IMR-90 (cell line): ENCODE results near the gene CCER1. TPM values are rescaled to one million over a fixed set of nuclear protein-coding genes. Genes with fewer than 3 reads are reported as not detected.

Experiments
- ATAC-seq: fragments of 200-7000 bp; cut with Tn5 transposase; 2 replicates; pipeline ENCODE4 v1.9.1; 2020; ENCODE audit warnings: low read depth, mild to moderate bottlenecking, moderate library complexity
- BruUV-seq: library from RNA; stranded (reverse); fragments of 400-500 nt; replicated peaks from 2 replicates; lab custom pipeline; 2021; lab: Mats Ljungman, UMichigan
- CTCF ChIA-PET: fragments of 300-600 bp; formaldehyde crosslinking; extraction: SDS; loops from one replicate; lab custom pipeline; 2021; ENCODE audit warnings: antibody characterized with exemption; lab: Yijun Ruan, JAX
- POLR2A ChIA-PET: fragments of 300-600 bp; sonication (Branson Sonifier 250); formaldehyde crosslinking; loops from one replicate; lab custom pipeline; 2022; ENCODE audit warnings: antibody characterized with exemption; ENCODE audit not compliant: unreplicated experiment; lab: Charles Lee
- DNase-seq: peaks from one replicate; pipeline ENCODE4 v3.0.0; 2013
- H2AFZ ChIP-seq: replicated peaks from 2 replicates; pipeline ENCODE3; 2013; ENCODE audit warnings: low read length, mild to moderate bottlenecking; ENCODE audit not compliant: poor library complexity
- H2AK5ac ChIP-seq: 2 replicates; pipeline ENCODE4 v1.6.1; 2013; ENCODE audit warnings: low read depth, low read length, inconsistent platforms
- H2AK9ac ChIP-seq: replicated peaks from 2 replicates; pipeline ENCODE3; 2013; ENCODE audit warnings: mild to moderate bottlenecking, low read depth, low read length, moderate library complexity; ENCODE audit not compliant: poor library complexity
- H2BK120ac ChIP-seq: 2 replicates; pipeline ENCODE4 v1.6.1; 2013; ENCODE audit warnings: low read depth, low read length, inconsistent platforms
- H2BK15ac ChIP-seq: 3 replicates; pipeline ENCODE4 v1.6.1; 2013; ENCODE audit warnings: low read depth, low read length, inconsistent platforms
- H2BK20ac ChIP-seq: 2 replicates; pipeline ENCODE4 v1.6.1; 2013; ENCODE audit warnings: low read depth, mild to moderate bottlenecking, inconsistent platforms, low read length, moderate library complexity
- H2BK5ac ChIP-seq: 2 replicates; pipeline ENCODE4 v1.6.1; 2013; ENCODE audit warnings: mild to moderate bottlenecking, low read depth, low read length, inconsistent platforms; ENCODE audit not compliant: poor library complexity, severe bottlenecking
- H3K14ac ChIP-seq: replicated peaks from 2 replicates; pipeline ENCODE4 v1.6.1; 2013; ENCODE audit warnings: low read depth, low read length, inconsistent platforms
- H3K18ac ChIP-seq: 2 replicates; pipeline ENCODE4 v1.6.1; 2013; ENCODE audit warnings: low read depth, low read length, control low read depth
- H3K23ac ChIP-seq: 2 replicates; pipeline ENCODE4 v1.6.1; 2013; ENCODE audit warnings: low read depth, low read length, inconsistent platforms
- H3K27ac ChIP-seq: 2 replicates; pipeline ENCODE4 v1.5.1; 2013; ENCODE audit warnings: mild to moderate bottlenecking, control low read depth, low read length; ENCODE audit not compliant: insufficient read depth
- H3K27me3 ChIP-seq: 2 replicates; pipeline ENCODE4 v1.6.1; 2013; ENCODE audit warnings: low read length; ENCODE audit not compliant: control insufficient read depth, insufficient read depth
- H3K36me3 ChIP-seq: 2 replicates; pipeline ENCODE4 v1.6.1; 2013; ENCODE audit warnings: low read length, mixed read lengths; ENCODE audit not compliant: control insufficient read depth, insufficient read depth
- H3K4ac ChIP-seq: 2 replicates; pipeline ENCODE4 v1.6.1; 2013; ENCODE audit warnings: low read depth, low read length, inconsistent platforms
- H3K4me1 ChIP-seq: 2 replicates; pipeline ENCODE4 v1.6.1; 2013; ENCODE audit warnings: low read length, mixed read lengths; ENCODE audit not compliant: control insufficient read depth, insufficient read depth
- H3K4me2 ChIP-seq: 2 replicates; pipeline ENCODE4 v1.6.1; 2013; ENCODE audit warnings: low read depth, mild to moderate bottlenecking, control low read depth, low read length, moderate library complexity
- H3K4me3 ChIP-seq: 2 replicates; pipeline ENCODE4 v1.5.1; 2013; ENCODE audit warnings: low read depth, mild to moderate bottlenecking, control low read depth, low read length, moderate library complexity; ENCODE audit not compliant: insufficient read depth
- H3K56ac ChIP-seq: 2 replicates; pipeline ENCODE4 v1.6.1; 2013; ENCODE audit warnings: low read length, inconsistent platforms; ENCODE audit not compliant: insufficient read depth; ENCODE audit errors: extremely low read depth
- H3K79me1 ChIP-seq, 2 experiments: 2 replicates each; pipeline ENCODE4 v1.6.1; 2013; ENCODE audit warnings: low read length in 2 of 2, inconsistent platforms in 1 of 2, low read depth in 1 of 2
- H3K9ac ChIP-seq: 2 replicates; pipeline ENCODE4 v1.6.1; 2013; ENCODE audit warnings: low read depth, low read length, control low read depth
- H3K9me1 ChIP-seq: 2 replicates; pipeline ENCODE4 v1.6.1; 2013; ENCODE audit warnings: low read length, inconsistent platforms; ENCODE audit not compliant: insufficient read depth
- H3K9me3 ChIP-seq: 2 replicates; pipeline ENCODE4 v1.6.1; 2013; ENCODE audit warnings: low read length; ENCODE audit not compliant: control insufficient read depth, insufficient read depth
- H4K20me1 ChIP-seq: 2 replicates; pipeline ENCODE4 v1.6.1; 2013; ENCODE audit warnings: low read length, inconsistent platforms; ENCODE audit not compliant: insufficient read depth
- H4K5ac ChIP-seq: 2 replicates; pipeline ENCODE4 v1.6.1; 2013; ENCODE audit warnings: mild to moderate bottlenecking, low read depth, low read length, control low read depth
- H4K8ac ChIP-seq, 2 experiments: 2 replicates each; pipeline ENCODE4 v1.6.1; 2013; ENCODE audit warnings: low read depth in 2 of 2, low read length in 2 of 2, control low read depth in 1 of 2, inconsistent platforms in 1 of 2
- H4K91ac ChIP-seq: 2 replicates; pipeline ENCODE4 v1.6.1; 2013; ENCODE audit warnings: low read depth, low read length, inconsistent platforms; ENCODE audit not compliant: insufficient read depth
- BHLHE40 ChIP-seq: fragments of 150-350 bp; IDR thresholded peaks from 2 replicates; pipeline ENCODE4 v1.6.1; 2016; ENCODE audit warnings: mild to moderate bottlenecking, low read depth, low read length
- CEBPB ChIP-seq: IDR thresholded peaks from 2 replicates; pipeline ENCODE4 v1.6.1; 2012; ENCODE audit warnings: low read depth, low read length, improper control_type of control experiment
- CTCF ChIP-seq: conservative IDR thresholded peaks from 2 replicates; pipeline ENCODE4 v1.5.1; 2012; ENCODE audit warnings: mild to moderate bottlenecking, low read depth, low read length, improper control_type of control experiment
- ELK1 ChIP-seq: fragments of 150-350 bp; IDR thresholded peaks from 2 replicates; pipeline ENCODE4 v1.6.1; 2016; ENCODE audit warnings: low read depth, mild to moderate bottlenecking, low read length, moderate library complexity, borderline replicate concordance
- FOS ChIP-seq: fragments of 150-350 bp; IDR thresholded peaks from 2 replicates; pipeline ENCODE4 v1.6.1; 2016; ENCODE audit warnings: low read depth, low read length
- MAFK ChIP-seq: IDR thresholded peaks from 2 replicates; pipeline ENCODE4 v1.6.1; 2012; ENCODE audit warnings: low read depth, low read length, improper control_type of control experiment
- MAZ ChIP-seq: IDR thresholded peaks from 2 replicates; pipeline ENCODE4 v1.6.1; 2012; ENCODE audit warnings: low read depth, mild to moderate bottlenecking, low read length, improper control_type of control experiment, moderate library complexity, borderline replicate concordance
- MXI1 ChIP-seq: IDR thresholded peaks from 2 replicates; pipeline ENCODE4 v1.6.1; 2012; ENCODE audit warnings: low read depth, mild to moderate bottlenecking, low read length, moderate library complexity, borderline replicate concordance
- NFE2L2 ChIP-seq: fragments of 150-350 bp; IDR thresholded peaks from 2 replicates; pipeline ENCODE4 v1.6.1; 2016; ENCODE audit warnings: low read depth, mild to moderate bottlenecking, low read length
- POLR2A ChIP-seq: IDR thresholded peaks from 2 replicates; pipeline ENCODE4 v1.6.1; 2012; ENCODE audit warnings: mild to moderate bottlenecking, low read depth, low read length
- RAD21 ChIP-seq: IDR thresholded peaks from 2 replicates; pipeline ENCODE4 v1.6.1; 2012; ENCODE audit warnings: low read length, improper control_type of control experiment
- RCOR1 ChIP-seq: IDR thresholded peaks from 2 replicates; pipeline ENCODE4 v1.6.1; 2012; ENCODE audit warnings: mild to moderate bottlenecking, low read length, improper control_type of control experiment; ENCODE audit not compliant: insufficient replicate concordance
- RFX5 ChIP-seq: IDR thresholded peaks from 2 replicates; pipeline ENCODE4 v1.8.0; 2012; ENCODE audit warnings: low read depth, mild to moderate bottlenecking, low read length, moderate library complexity
- SMC3 ChIP-seq: fragments of 150-350 bp; IDR thresholded peaks from 2 replicates; pipeline ENCODE4 v1.6.1; 2016; ENCODE audit warnings: low read depth, mild to moderate bottlenecking, antibody characterized with exemption, low read length, moderate library complexity
- USF2 ChIP-seq: fragments of 150-350 bp; IDR thresholded peaks from 2 replicates; pipeline ENCODE4 v1.6.1; 2017; ENCODE audit warnings: mild to moderate bottlenecking, antibody characterized with exemption, low read length, low read depth
- WGBS, 2 experiments: methylation state at CpG; one replicate each; pipeline versions ENCODE4 v1.1.5 to v1.1.7; 2013; ENCODE audit warnings: missing lambda C conversion rate in 2 of 2; ENCODE audit not compliant: insufficient read length in 1 of 2; ENCODE audit errors: extremely low coverage in 2 of 2; 5-methylcytosine and 5-hydroxymethylcytosine counted together
- dilution Hi-C: fragments of 300-500 bp; cut with HindIII; formaldehyde crosslinking; loops from one replicate; pipeline ENCODE4 v1.14.3; 2018; ENCODE audit warnings: low sequenced_read_pairs; ENCODE audit not compliant: unreplicated experiment
- in situ Hi-C: fragments of 300-500 bp; cut with MboI; formaldehyde crosslinking; loops from 3 replicates; pipeline ENCODE4 v1.14.3; 2019; ENCODE audit warnings: low sequenced_read_pairs, inconsistent platforms, mixed read lengths
- intact Hi-C: fragments of 100-400 bp; cut with micrococcal nuclease; formaldehyde crosslinking; loops from 2 replicates; pipeline ENCODE4 v1.10.0; 2022
- polyA plus RNA-seq, 3 experiments: library from polyadenylated mRNA; depleted of rRNA; stranded (reverse); fragments of >200 nt; gene quantifications; 2 replicates each; pipeline ENCODE4 v1.2.3, GENCODE V29; 2012; ENCODE audit warnings: low replicate concordance in 1 of 3
- total RNA-seq: library from RNA; depleted of rRNA; stranded (reverse); fragments of >200 nt; gene quantifications from 2 replicates; pipeline ENCODE4 v1.2.3, GENCODE V29; 2012

Gene CCER1
- total and polyA plus RNA-seq, 2 of the 4 experiments (the other 2 are of a cell fraction), result not detected

- CTCF ChIA-PET, result no interaction called here
These were observed 45.0 kb upstream of the CCER1 start for GRCh38 chr12:90999966-91000365.

More at GRCh38 chr12:90999966-91000365, 45.0 kb upstream of the CCER1 start:
- H2BK20ac ChIP-seq, result no peak overlapping the region
- dilution Hi-C loops (loop anchor here (25.0 kb wide), 1 partner anchor 337 kb away; no protein-coding TSS in a partner anchor), intact Hi-C loops (loop anchor here (5.0 kb wide), 1 partner anchor 107 kb away; no protein-coding TSS in a partner anchor), in situ Hi-C loops (no loop called here)
- no peak overlapping the region for H4K8ac ChIP-seq
- no peak for TF ChIP-seq CEBPB
- TF ChIP-seq MAFK, result no peak
- TF ChIP-seq USF2, result no peak
- no peak for TF ChIP-seq RCOR1
- no peak for TF ChIP-seq FOS
- no peak for TF ChIP-seq POLR2A
- TF ChIP-seq BHLHE40, result no peak
- TF ChIP-seq NFE2L2, result no peak
- no peak for TF ChIP-seq RAD21
- TF ChIP-seq ELK1, result no peak
- no peak for TF ChIP-seq RFX5
- TF ChIP-seq MXI1, result no peak
- TF ChIP-seq CTCF, result no peak
- TF ChIP-seq MAZ, result no peak
- TF ChIP-seq SMC3, result no peak
- no peak overlapping the region for H3K4ac ChIP-seq
- no peaks in the 10 kb centered on the region for H3K36me3 ChIP-seq
- BruUV-seq, result no TSS peak
- peaks cover 2% of the 10 kb centered on the region; the same call in 1 of the 2 replicates for H3K4me1 ChIP-seq
- H3K56ac ChIP-seq, result no peak overlapping the region
- no peaks in the 10 kb centered on the region for H4K20me1 ChIP-seq
- H2AK5ac ChIP-seq, result no peak overlapping the region
- no peak overlapping the region for H3K4me2 ChIP-seq
- H3K9me3 ChIP-seq, result no peaks in the 10 kb centered on the region
- ATAC-seq (peak; percentile 27; the same call in 1 of the 2 replicates), DNase-seq (peak; percentile 48)
- H3K14ac ChIP-seq, result no peak overlapping the region
- H3K79me1 ChIP-seq, result no peaks in the 10 kb centered on the region
- H3K18ac ChIP-seq, result no peak overlapping the region
- H2BK15ac ChIP-seq, result no peak overlapping the region
- H2BK5ac ChIP-seq, result peak overlapping the region; percentile 13
- no CpG with 5 or more reads among the region's 2 CpGs for WGBS, 2 experiments
- H3K23ac ChIP-seq, result no peak overlapping the region
- POLR2A ChIA-PET, result no interaction called here
- no peak overlapping the region for H4K5ac ChIP-seq
- H2AK9ac ChIP-seq, result no peak overlapping the region
- no peaks in the 10 kb centered on the region for H3K27me3 ChIP-seq
- H3K9ac ChIP-seq, result no peak overlapping the region
- H2BK120ac ChIP-seq, result no peak overlapping the region
- no peak overlapping the region for H4K91ac ChIP-seq
- no peak overlapping the region for H2AFZ ChIP-seq
- no peak overlapping the region for H3K27ac ChIP-seq
- no peak overlapping the region for H3K4me3 ChIP-seq
- H3K9me1 ChIP-seq, result no peaks in the 10 kb centered on the region
